ENCODE measurements around the gene NSMCE1.
"Not testable (repeated sequence)": the region's sequence is repeated elsewhere in the genome, so short reads cannot be mapped to it uniquely, and the experiment has no call there.

Gene NSMCE1

DNA sequence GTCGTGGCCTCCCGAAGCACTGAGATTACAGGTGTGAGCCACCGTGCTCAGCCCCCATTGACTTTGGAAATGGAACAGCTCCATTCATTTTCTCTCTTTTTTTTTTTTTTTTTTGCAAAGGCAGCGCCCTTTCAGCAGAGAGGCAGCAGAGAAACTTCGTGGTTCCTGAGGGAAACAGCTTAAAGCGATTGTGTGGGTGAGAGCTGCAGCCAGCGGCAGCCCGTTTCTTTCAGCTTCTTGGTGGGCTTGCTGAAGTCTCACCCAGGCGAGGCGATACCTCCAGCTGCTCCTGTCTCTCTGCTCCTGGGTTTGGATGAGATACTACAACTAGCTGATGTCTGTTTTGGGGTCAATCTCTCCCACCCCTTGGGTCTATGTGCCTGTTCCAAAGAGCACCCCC is 57.5 kb downstream of the NSMCE1 start:
- DNase-seq = no peak

- no peak for DNase-seq
These were observed 58.4 kb downstream of the NSMCE1 start for GRCh38 chr16:27210174-27210573.

- no peak for DNase-seq
These were observed 59.0 kb downstream of the NSMCE1 start for GRCh38 chr16:27209591-27209990.

DNA sequence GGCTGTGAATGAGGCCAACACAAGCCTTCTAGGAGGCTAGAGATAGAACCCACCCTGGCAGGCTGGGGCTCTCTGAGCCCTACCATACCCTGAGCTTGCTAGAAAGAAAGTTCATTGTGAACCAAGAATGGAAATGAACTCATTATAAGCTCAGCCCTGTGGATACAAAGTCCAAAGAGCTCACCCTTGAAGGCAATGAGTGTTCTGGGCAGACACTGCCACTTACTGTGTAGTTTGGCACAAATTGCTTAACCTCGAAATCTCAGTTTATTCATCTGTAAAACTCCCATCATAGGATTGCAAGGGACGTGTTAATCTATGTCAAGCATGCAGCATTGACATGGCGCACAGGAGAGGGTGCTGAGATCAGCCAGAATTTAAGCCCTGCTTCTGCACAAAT is 59.8 kb downstream of the NSMCE1 start:
- DNase-seq = no peak

DNA sequence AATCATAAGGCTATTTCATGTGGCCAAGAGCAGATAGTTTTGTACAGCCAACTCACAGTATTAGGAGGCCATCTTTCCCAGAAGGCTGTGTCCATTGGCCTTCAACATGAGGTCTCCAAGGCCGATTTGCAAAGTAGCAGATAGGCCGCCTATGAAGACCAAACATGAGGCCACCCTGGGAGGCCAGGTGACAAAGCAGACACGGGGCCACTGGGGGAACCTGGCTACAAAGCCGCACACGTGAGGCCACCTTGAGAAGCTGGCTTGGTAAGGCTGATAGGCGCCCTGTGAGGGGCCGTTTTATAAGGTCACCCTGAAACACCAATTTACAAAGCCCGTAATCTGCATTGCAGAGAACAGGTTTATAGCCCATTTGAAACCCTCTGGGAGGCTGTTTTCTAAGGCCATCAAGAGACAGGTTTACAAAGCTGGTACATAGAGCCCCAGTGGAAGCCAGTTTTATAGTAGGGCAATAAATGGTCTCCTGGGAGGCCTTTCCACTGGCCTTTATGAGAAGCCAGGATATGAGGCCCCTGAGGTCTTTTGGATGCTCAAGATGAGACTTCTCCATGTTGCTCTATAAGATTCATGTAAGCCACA is 60.4 kb downstream of the NSMCE1 start:
- no peak for DNase-seq

DNA sequence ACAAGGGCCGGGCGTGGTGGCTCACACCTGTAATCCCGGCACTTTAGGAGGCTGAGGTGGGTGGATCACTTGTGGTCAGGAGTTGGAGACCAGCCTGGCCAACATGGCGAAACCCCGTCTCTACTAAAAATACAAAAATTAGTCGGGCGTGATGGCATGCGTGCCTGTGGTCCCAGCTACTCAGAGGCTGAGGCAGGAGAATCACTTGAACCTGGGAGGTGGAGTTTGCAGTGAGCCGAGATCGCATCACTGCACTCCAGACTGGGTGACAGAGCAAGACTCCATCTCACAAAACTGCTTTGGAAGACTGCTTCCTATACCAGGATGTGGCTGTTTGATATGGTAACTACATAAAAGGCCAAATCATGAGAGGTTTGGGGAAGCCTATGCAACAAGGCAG is 61.5 kb downstream of the NSMCE1 start:
- not testable (repeated sequence) for DNase-seq

- no peak for DNase-seq
These were observed 63.0 kb downstream of the NSMCE1 start for GRCh38 chr16:27205423-27206065.

GRCh38 chr16:27204312-27204915 is 64.2 kb downstream of the NSMCE1 start:
- no peak for DNase-seq

GRCh38 chr16:27203507-27204311 is 64.9 kb downstream of the NSMCE1 start, which contains the start of gene KDM8:
TSS of gene KDM8 (plus strand) at chr16:27203526. CDS start at chr16:27210124, 6,598 bp downstream.
- DNase-seq = peak; percentile 100

DNA sequence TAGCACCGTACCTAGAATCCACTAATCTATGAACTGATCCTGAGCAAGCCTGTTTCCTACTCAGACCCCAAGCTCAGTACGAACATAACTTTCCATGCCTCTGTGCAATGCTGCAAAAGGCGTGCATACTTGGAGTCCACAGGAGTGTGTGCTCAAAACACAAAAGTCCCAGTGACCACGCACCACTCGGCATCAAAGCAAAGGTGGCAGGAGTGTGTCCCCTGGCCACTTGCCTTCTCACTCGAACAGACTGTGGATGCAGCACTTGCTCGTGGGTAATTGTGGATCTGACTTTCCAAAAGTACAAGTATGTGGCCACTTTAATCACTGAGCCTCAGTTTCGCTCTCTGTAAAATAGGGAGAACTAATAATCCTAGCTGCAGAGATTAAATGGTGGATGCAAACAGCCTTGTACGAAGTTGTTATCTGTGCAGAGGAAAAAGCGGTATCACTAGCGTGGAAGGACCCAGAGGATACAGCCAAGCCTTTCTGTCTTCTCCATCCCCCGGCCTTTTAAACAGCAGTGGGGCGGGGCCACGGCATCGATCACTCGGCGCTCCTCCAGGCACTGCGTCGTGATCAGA is 65.6 kb downstream of the NSMCE1 start:
- DNase-seq = peak; percentile 86

- not testable (repeated sequence) for DNase-seq
These were observed 67.7 kb downstream of the NSMCE1 start for GRCh38 chr16:27200914-27201313.

- DNase-seq = peak; percentile 79
These were observed 68.8 kb downstream of the NSMCE1 start for GRCh38 chr16:27199736-27200135.

DNA sequence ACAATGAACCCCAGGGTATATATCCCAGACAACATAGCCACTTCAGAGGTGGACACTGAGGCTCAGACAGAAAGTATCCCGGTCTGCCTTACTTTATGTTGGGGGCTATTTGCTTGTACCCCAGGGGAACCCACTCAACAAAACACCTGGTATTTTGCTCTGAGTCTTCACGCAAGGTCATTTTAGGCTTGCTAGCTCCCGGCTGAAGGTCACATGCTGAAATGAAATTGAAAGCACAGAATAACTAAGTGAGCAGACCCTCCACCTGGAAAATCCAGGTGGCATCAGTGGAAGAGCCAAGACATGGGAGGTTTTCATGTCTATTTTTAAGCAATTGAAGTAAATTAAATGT is 69.4 kb downstream of the NSMCE1 start:
- DNase-seq = no peak

GRCh38 chr16:27198451-27199234 is 69.9 kb downstream of the NSMCE1 start:
- no peak for DNase-seq

DNA sequence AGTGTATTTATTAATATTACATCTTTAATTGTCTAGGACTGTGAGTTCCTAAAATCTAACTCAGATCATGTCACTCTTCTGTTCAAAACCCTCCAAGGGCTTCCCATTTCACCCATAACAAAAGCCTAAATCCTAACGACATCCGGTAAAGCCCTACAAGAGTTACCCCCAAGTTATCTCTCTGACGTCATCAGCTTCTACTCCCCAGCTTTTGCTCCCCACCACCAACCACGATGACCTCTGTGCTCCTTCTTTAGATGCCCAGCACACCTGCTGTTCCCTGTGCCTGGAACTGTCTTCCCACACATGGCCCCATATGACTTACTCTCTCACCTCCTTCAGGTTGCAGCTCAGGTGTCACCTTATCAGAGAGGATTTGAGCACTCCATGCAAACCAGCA is 71.6 kb downstream of the NSMCE1 start:
- no peak for DNase-seq

GRCh38 chr16:27195941-27196595 is 72.5 kb downstream of the NSMCE1 start:
- no peak for DNase-seq

GRCh38 chr16:27195076-27195741 is 73.4 kb downstream of the NSMCE1 start:
- no peak for DNase-seq

- no peak for DNase-seq
These were observed 75.1 kb downstream of the NSMCE1 start for GRCh38 chr16:27193300-27193990.

GRCh38 chr16:27191352-27191924 is 77.1 kb downstream of the NSMCE1 start:
- DNase-seq = no peak

GRCh38 chr16:27190316-27190871 is 78.2 kb downstream of the NSMCE1 start:
- DNase-seq = no peak
